ENCODE results near the gene SPRR2D. TPM values are rescaled to one million over a fixed set of nuclear protein-coding genes. Genes with fewer than 3 reads are reported as not detected.
"Not testable (repeated sequence)": the region's sequence is repeated elsewhere in the genome, so short reads cannot be mapped to it uniquely, and the experiment has no call there.

Gene SPRR2D
- total and polyA plus RNA-seq, 4 donors = 0.09 TPM; not detected in 3

DNA sequence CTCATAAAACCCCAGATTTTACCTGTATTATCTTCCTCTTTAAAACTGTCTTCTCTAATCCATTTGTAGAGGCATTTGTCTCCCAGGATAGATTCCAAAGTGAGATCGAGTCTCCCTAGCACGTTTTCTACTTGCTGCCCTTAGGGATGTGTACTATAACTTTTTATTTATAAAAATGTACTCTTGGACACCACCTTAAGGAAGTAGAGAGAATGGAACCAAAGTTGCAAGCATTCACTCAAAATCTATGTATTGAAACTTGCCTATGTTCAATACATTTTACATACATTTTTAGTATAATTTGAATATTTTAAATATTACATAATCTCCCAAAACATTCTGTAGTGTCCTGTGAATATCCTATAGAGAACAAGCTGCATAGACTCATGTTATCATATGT, 17.2 kb upstream of the SPRR2D start:
- no peak overlapping the region for H3K4me3 ChIP-seq (ENCODE audit: low read depth in 1 of 3, low read length in 3 of 3)
- WGBS = 61% methylated on average over 2 of the region's 2 CpGs
- TF ChIP-seq EGR1 (IDR thresholded peaks at IDR 0.05; ENCODE audit: low read depth in 2 of 2) (no peak), NR2F2 (IDR thresholded peaks at IDR 0.05) (no peak), RXRA (IDR thresholded peaks at IDR 0.05) (no peak)

DNA sequence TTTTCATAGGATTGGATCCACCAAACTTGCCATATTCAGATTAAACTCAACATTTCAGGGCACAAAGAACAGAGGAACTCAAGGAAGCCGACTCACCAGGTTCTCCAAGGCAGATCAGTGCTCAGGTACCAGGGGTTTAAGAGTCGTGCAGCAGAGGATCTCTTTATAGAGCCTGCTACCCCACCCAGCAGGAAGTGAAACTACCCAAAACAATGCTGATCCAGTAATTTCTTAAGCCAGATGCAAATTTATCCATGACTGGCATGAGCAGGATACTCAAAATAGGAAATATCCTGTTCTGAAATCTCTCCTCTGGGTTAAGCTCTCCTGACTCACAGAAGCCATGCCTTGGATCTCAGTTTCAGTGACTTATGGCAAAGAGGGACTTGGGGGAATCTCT, 16.5 kb upstream of the SPRR2D start, which contains the start of gene SPRR2A:
Gene SPRR2A, minus strand, starts transcription at position 138 of the 400 bp plus-strand sequence. CDS start 777 bp downstream, outside the sequence.
- no peaks in the 10 kb centered on the region for H3K36me3 ChIP-seq (ENCODE audit: control insufficient read depth in 4 of 4, insufficient read depth in 3 of 4, low read depth in 1 of 4, low read length in 3 of 4)
- peaks cover 0 to 2% (median 0%) of the 10 kb centered on the region in 4 donors for H3K9me3 ChIP-seq (ENCODE audit: control insufficient read depth in 4 of 4, low read length in 3 of 4)
- TF ChIP-seq ATF3 (IDR thresholded peaks at IDR 0.05) (no peak), RAD21 (IDR thresholded peaks at IDR 0.05) (no peak), FOXA1 (IDR thresholded peaks at IDR 0.05) (no peak), EGR1 (IDR thresholded peaks at IDR 0.05; ENCODE audit: low read depth in 2 of 2) (no peak), MAX (IDR thresholded peaks at IDR 0.05) (no peak), NR2F2 (IDR thresholded peaks at IDR 0.05) (no peak), GABPA (IDR thresholded peaks at IDR 0.05 in 1 of 2, conservative IDR thresholded peaks at IDR 0.05 in 1 of 2) (no peak), YY1 (IDR thresholded peaks at IDR 0.05) (no peak), HNF4G (IDR thresholded peaks at IDR 0.05) (no peak), FOXA2 (IDR thresholded peaks at IDR 0.05) (no peak), RXRA (IDR thresholded peaks at IDR 0.05) (no peak), JUND (IDR thresholded peaks at IDR 0.05) (no peak)
- TF ChIP-seq, protein P1, sequence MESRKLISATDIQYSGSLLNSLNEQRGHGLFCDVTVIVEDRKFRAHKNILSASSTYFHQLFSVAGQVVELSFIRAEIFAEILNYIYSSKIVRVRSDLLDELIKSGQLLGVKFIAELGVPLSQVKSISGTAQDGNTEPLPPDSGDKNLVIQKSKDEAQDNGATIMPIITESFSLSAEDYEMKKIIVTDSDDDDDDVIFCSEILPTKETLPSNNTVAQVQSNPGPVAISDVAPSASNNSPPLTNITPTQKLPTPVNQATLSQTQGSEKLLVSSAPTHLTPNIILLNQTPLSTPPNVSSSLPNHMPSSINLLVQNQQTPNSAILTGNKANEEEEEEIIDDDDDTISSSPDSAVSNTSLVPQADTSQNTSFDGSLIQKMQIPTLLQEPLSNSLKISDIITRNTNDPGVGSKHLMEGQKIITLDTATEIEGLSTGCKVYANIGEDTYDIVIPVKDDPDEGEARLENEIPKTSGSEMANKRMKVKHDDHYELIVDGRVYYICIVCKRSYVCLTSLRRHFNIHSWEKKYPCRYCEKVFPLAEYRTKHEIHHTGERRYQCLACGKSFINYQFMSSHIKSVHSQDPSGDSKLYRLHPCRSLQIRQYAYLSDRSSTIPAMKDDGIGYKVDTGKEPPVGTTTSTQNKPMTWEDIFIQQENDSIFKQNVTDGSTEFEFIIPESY (IDR thresholded peaks at IDR 0.05) = no peak
- TF ChIP-seq, protein P2, sequence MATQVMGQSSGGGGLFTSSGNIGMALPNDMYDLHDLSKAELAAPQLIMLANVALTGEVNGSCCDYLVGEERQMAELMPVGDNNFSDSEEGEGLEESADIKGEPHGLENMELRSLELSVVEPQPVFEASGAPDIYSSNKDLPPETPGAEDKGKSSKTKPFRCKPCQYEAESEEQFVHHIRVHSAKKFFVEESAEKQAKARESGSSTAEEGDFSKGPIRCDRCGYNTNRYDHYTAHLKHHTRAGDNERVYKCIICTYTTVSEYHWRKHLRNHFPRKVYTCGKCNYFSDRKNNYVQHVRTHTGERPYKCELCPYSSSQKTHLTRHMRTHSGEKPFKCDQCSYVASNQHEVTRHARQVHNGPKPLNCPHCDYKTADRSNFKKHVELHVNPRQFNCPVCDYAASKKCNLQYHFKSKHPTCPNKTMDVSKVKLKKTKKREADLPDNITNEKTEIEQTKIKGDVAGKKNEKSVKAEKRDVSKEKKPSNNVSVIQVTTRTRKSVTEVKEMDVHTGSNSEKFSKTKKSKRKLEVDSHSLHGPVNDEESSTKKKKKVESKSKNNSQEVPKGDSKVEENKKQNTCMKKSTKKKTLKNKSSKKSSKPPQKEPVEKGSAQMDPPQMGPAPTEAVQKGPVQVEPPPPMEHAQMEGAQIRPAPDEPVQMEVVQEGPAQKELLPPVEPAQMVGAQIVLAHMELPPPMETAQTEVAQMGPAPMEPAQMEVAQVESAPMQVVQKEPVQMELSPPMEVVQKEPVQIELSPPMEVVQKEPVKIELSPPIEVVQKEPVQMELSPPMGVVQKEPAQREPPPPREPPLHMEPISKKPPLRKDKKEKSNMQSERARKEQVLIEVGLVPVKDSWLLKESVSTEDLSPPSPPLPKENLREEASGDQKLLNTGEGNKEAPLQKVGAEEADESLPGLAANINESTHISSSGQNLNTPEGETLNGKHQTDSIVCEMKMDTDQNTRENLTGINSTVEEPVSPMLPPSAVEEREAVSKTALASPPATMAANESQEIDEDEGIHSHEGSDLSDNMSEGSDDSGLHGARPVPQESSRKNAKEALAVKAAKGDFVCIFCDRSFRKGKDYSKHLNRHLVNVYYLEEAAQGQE (IDR thresholded peaks at IDR 0.05) = no peak
- TF ChIP-seq, protein P3, sequence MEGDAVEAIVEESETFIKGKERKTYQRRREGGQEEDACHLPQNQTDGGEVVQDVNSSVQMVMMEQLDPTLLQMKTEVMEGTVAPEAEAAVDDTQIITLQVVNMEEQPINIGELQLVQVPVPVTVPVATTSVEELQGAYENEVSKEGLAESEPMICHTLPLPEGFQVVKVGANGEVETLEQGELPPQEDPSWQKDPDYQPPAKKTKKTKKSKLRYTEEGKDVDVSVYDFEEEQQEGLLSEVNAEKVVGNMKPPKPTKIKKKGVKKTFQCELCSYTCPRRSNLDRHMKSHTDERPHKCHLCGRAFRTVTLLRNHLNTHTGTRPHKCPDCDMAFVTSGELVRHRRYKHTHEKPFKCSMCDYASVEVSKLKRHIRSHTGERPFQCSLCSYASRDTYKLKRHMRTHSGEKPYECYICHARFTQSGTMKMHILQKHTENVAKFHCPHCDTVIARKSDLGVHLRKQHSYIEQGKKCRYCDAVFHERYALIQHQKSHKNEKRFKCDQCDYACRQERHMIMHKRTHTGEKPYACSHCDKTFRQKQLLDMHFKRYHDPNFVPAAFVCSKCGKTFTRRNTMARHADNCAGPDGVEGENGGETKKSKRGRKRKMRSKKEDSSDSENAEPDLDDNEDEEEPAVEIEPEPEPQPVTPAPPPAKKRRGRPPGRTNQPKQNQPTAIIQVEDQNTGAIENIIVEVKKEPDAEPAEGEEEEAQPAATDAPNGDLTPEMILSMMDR (IDR thresholded peaks at IDR 0.05; ENCODE audit: low read depth, low read length, missing input control) = no peak
- no peak within 1 kb of the TSS for H3K9ac ChIP-seq (ENCODE audit: low read depth in 1 of 2, low read length in 2 of 2)
- no peak within 1 kb of the TSS for H3K27ac ChIP-seq (ENCODE audit: low read depth in 1 of 2, low read length in 2 of 2)
- no peak within 1 kb of the TSS for H3K4me3 ChIP-seq (ENCODE audit: low read depth in 1 of 3, low read length in 3 of 3)
- 48% methylated on average over 2 of the region's 2 CpGs for WGBS
- H3K4me1 ChIP-seq (ENCODE audit: control insufficient read depth in 4 of 4, insufficient read depth in 4 of 4, low read length in 3 of 4) = no peaks in the 10 kb centered on the region
- DNase-seq (ENCODE audit: low spot score) = no peak
- H3K27me3 ChIP-seq (ENCODE audit: control insufficient read depth in 4 of 4, insufficient read depth in 4 of 4, low read length in 3 of 4) = peaks cover 0 to 5% (median under 1%) of the 10 kb centered on the region in 4 donors

More for the DNA sequence above, 17.2 kb upstream of the SPRR2D start:
- Histone ChIP-seq H3K9me3 (ENCODE audit: control insufficient read depth in 4 of 4, low read length in 3 of 4) (peaks cover 0 to under 1% (median 0%) of the 10 kb centered on the region in 4 donors), H3K4me1 (ENCODE audit: control insufficient read depth in 4 of 4, insufficient read depth in 4 of 4, low read length in 3 of 4) (no peaks in the 10 kb centered on the region), H3K27me3 (ENCODE audit: control insufficient read depth in 4 of 4, insufficient read depth in 4 of 4, low read length in 3 of 4) (peaks cover 0 to 5% (median 0%) of the 10 kb centered on the region in 4 donors), H3K36me3 (ENCODE audit: control insufficient read depth in 4 of 4, insufficient read depth in 3 of 4, low read depth in 1 of 4, low read length in 3 of 4) (no peaks in the 10 kb centered on the region), H3K9ac (ENCODE audit: low read depth in 1 of 2, low read length in 2 of 2) (no peak overlapping the region), H3K27ac (ENCODE audit: low read depth in 1 of 2, low read length in 2 of 2) (no peak overlapping the region)
- no peak for DNase-seq (ENCODE audit: low spot score)

- WGBS = 46% methylated on average over 3 of the region's 3 CpGs
- H3K4me1 ChIP-seq (ENCODE audit: control insufficient read depth in 4 of 4, insufficient read depth in 4 of 4, low read length in 3 of 4); DNase-seq (ENCODE audit: low spot score); H3K4me3 ChIP-seq (ENCODE audit: low read depth in 1 of 3, low read length in 3 of 3); H3K9ac ChIP-seq (ENCODE audit: low read depth in 1 of 2, low read length in 2 of 2); H3K27ac ChIP-seq (ENCODE audit: low read depth in 1 of 2, low read length in 2 of 2); H3K27me3 ChIP-seq (ENCODE audit: control insufficient read depth in 4 of 4, insufficient read depth in 4 of 4, low read length in 3 of 4); H3K36me3 ChIP-seq (ENCODE audit: control insufficient read depth in 4 of 4, insufficient read depth in 3 of 4, low read depth in 1 of 4, low read length in 3 of 4); H3K9me3 ChIP-seq (ENCODE audit: control insufficient read depth in 4 of 4, low read length in 3 of 4): not testable (repeated sequence)
Measured at GRCh38 chr1:153056111-153056510, 15.2 kb upstream of the SPRR2D start.

Data from liver (tissue), 9 donors.